NCI-H82 (cell line): ENCODE measurements around the gene OS9.
A peak's percentile ranks its signal among the peaks of the same experiment; 100 is the strongest.

Experiments
- DNase-seq: peaks from one replicate; lab custom pipeline; 2025; lab: John Stamatoyannopoulos, UW

OS9 gene

DNA sequence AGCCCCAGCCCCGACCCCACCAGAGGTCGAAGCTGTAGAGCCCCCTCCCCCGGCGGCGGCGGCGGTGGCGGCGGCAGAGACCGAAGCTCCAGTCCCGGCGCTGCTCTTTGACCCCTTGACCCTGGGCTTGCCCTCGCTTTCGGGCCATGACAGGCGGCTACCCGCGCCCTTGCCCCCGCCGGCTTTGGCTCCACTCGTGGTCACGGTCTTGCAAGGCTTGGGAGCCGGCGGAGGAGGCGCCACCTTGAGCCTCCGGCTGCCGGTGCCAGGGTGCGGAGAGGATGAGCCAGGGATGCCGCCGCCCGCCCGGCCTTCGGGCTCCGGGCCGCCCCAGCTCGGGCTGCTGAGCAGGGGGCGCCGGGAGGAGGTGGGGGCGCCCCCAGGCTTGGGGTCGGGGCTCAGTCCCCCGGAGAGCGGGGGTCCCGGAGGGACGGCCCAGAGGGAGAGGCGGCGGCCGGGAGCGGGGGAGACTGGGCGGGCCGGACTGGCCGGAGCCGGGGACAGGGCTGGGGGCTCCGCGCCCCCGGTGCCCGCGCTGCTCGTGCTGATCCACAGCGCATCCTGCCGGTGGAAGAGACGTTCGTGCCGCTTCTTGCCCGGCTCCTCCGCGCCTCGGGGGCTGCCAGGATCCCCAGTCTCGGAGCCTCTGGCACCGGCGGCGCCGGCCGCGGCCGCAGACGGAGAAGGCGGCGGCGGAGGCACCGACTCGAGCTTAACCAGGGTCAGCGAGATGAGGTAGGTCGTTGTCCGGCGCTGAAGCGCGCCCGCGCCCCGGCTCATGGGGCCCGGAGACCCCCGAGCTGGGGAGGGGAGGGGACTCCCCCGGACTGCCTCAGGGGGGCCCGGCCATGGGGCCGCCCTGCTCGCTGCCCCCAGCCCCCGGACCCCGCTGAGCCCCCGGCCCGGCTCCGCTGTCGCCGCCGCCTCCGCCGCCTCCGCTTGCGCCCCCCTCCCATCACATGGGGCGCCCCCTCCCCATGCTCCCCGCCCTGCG lies 43.8 kb downstream of the OS9 start:
- peak; percentile 50 for DNase-seq

DNA sequence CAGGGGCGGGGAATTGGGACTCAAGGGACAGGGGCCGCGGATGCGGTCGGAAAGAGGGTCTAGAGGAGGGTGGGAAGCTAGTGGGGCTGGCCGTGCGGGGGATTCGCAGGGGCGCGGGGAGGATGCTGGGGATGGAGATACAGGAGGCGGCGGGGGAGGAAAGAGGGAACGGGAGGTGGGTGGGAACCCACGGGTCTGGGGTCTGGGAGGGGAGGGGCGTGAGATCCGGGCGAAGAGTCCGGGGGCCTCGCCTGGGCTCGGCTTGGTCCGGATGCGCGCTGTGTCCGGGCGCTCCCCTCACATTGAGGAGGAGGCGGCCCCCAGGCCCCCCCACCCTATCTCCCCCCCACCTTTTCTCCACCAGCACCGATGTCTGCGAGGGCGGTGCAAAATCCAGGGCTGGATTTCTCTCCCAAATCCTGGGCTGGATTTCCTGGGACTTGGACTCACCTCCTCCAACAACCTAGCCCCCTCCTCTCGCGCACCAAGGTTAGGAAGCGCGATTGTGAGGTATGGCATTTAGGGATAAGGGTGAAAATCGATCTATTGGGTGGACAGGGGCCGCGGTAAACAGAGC lies 44.8 kb downstream of the OS9 start, which contains the start of gene AGAP2:
AGAP2 (minus strand) TSS at position 82 of the 577 bp plus-strand sequence. CDS start 496 bp downstream, outside the sequence.
- DNase-seq, result peak; percentile 77

DNA sequence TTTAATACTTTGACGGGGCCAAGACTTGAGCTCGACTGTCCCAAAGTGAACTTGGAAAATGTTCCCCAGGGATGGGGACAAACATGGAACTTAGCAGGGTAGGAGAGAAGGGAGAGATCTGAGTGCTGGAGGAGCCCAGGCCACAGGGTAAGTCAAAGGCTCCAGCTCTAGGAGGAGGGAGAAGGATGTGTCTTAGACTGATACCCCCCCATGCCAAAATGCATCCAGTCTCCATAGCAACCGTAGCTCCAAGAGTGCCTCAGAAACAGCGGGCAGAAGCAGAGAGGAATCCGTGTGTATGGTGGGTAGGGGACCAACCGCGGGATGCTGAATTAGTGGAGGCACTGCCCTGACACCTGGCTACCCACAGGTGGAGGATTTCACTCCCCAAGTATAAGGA lies 45.5 kb downstream of the OS9 start:
- no peak for DNase-seq

DNA sequence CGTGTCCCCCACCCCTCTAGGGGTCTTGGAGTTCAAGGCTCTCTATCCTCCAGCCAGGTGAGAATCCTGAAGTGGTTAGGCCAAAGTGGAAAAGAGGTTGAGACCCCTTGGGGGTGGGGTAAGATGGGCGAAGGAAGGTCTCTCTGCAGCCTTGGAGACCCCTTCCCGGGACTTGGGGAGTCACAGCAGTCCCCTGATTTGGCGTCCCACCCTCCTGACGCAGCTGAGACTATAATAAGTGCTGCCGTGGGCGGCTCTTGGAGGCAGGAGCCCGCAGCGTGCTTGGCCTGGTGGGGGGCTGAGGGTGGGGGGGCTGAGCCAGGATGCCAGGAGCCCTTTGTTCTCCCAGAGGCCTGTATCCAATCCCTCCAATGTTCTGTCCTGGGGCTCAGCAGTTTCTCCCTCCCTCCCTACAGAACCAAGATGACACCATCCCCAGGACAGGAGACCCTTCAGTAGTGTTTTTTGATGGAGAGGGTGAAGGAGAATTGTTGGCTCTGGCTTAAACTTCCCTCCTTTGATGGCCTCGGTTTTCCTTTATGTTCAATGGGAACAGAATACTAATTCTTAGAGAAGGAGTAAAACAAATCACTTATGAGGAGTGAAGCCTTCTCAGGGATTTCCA lies 46.1 kb downstream of the OS9 start:
- no peak for DNase-seq

DNA sequence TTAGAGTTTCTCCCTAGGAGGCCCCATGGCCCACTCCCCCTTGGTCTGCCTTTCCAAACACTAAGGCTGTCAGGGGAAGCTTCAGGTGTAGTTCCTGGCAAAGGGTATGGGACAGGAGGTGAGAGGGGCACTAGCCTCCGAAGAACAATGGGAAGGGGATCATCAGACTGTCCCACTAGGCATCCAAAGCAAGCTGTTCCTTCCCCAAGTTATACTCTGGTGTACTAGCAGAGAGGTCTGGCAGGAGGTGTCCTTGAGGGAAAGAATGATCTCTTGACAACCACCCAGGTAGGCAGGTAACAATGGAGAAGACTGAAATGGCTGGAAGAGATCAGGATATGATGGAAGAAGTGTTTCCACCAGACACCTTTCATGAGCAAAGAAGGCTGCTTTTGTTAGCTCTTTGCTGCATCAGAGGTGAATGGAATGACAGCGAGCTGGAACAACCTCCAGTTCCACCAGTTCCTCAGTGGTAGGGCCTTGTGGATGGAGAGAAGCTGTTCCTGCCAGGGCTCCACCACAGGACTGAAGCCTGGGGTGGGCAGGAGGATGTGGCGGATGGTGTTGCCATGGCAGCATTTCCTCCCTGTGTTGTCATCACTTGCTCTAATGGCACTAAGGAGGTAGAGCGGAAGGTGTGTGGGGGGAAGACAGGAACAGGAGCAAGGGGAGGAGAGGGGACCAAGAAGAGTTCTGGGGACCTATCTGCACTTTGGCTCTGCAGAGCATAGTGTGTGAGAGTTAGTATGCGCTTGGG lies 46.9 kb downstream of the OS9 start:
- no peak for DNase-seq

DNA sequence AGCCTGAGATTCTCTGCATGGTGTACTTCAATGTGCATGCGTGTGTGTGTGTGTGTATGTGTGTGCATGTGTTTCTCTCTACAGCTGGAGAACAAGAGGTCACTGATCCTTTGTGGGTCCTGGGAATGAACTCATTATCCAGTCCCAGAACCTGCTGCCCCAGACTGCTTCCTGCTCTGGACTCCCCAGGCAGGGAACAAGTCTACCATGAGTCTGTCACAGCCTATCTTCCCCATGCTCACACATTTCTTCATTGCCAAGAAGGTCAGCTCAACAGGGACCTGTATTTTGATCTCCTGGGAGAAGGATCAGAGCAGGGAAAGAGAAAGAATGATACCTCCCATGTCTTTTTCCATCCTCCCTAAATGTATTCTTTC lies 47.5 kb downstream of the OS9 start:
- DNase-seq, result no peak

DNA sequence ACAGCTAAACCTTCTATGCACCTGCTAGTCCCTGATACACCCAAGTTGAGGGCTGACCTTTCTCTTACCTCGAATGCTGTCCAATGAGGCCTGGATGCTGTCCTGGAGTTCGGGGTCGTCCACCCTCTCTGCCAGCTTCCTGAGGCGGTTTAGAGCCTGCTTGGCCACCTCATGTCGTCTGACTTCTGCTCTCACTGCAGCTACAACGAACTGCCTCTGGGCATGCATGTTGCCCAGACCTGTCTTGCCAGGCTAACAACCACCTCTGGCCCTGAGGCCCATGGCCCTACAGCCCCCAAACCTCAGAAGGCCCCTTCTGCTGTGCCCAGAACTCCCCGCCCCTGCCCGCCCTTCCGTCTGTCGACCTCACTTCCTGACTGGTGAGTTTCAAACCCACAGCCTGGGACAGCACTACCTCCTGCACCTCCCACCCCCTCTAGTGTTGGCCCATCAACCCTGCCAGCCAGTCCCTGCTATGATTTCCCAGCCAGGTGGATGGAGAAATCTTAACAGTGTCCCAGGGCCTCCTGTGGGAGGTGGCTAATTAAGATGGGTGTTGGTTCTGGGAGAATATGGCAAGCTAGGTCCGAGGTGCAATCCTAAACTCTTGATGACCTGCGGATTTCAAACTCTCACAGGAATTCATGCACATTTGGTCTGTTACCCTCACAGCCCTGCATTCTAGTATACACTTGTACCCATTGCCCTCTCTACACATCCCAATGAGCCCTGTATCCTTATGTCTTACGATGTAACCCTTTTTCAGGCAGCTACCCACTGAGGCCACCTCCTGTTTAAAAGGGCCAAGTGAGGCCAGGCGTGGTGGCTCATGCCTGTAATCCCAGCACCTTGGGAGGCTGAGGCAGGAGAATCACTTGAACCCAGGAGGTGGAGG lies 48.2 kb downstream of the OS9 start:
- no peak for DNase-seq

DNA sequence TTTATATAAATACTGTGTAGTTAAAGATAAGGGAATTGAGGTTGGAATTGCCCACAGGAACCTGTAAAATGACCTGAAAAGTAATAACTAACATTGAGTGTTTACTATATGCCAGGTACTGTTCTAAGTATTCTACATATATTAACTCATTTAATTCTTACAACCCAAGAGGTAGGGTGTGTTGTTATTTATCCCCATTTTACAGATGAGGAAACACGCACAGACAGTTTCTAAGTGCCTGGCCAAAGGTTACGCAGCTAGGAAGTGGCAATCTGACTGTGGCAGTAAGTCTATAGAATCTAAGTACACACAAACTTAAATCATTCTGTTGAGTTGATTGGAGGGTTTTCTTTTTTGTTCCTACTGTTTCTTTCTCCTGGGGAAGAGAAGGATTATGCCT lies 49.8 kb downstream of the OS9 start:
- DNase-seq, result no peak

DNA sequence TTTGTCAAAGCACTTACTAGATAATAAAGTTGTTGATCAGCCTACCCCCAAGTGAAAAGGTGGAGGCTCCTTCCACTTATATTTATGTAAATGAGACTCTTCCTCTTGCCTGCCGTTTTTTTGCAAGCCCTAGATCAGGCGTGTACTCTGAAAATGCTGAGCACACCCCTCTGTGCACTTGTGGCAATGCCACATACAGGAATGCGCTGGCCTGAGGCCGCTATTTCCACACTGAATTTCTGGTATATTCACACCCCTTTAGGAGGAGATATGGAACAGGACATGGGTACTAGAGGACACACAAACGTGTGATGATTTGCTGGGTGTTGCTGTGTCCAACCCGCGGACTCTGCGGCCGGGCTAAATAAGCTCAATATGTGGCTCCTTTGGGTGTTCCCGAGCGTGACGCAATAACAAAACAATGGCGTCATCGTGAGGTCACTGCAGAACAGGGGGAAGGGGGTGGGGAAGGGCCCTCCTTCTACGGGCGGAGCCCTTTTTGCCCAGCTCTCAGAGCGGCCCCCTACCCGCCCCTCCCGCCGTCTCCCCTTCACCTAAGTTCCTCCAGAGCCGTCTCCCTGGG lies 50.4 kb downstream of the OS9 start:
- no peak for DNase-seq

DNA sequence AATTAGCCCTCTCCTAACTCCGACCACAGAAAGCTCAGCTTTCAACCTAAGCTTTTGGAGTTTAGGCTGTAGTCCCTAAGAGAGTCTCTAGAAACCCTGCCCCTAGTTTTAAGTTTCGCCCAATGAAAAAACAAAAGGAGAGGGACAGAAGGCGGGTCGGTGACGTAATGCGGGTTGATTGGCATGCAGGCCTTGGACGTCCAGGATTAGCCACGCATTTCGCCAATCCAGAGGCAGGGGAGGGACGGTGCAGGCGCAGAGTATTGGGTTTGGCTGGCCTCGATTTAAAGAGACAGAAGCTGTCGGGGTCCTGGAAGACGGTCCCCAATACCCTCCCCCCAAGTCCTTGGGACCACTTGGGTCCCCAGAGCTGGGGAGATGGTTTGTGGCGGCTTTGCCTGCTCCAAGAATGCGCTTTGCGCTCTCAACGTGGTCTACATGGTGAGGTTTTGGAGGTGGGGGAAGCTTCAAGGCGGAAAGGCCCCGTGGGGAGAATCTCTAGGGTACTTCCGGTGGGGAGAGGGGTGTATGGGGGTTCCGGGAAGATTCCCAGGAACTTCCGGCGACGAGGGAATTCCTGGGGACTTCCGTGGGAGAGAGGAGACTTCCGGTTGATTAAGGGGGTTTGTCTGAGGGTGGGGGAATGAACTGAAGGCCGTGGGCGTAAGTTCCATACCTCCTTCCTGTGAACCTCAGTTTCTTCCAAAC lies 51.0 kb downstream of the OS9 start, which contains the start of gene TSPAN31:
TSPAN31 (plus strand) TSS at position 263 of the 708 bp plus-strand sequence; CDS start at position 379, 116 bp downstream.
- peak; percentile 100 for DNase-seq

DNA sequence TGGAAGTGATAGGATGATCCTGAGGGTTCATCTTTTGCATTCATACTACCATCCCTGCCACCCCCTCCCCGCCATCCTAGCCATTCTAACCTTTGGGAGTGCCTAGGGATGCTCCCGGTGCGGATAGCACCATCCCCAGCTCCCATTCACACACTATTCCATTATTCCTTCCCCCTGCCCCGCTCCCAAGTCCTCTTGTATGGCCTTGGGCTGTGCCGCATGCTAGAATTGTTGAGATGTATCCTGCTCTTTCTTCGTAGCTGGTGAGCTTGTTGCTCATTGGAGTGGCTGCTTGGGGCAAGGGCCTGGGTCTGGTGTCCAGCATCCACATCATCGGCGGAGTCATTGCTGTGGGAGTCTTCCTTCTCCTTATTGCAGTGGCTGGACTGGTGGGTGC lies 51.6 kb downstream of the OS9 start:
- DNase-seq, result no peak

DNA sequence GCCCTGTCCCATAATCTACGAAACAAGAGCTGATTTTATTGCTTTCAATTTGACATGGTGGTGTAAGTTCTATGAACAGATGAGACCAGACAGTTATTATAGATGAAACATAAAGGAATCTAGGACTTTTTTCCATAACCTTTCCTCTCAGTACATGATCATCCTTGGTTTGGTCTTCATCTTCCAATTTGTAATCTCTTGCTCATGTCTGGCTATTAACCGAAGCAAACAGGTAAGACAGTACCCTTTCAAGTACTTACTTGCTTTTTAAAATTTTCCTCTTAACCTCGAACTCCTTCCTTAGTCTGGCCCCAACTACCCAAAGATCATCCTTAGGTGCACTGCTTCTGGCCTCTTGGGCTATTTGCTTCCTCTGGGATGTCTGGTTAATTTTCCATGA lies 52.1 kb downstream of the OS9 start:
- no peak for DNase-seq

DNA sequence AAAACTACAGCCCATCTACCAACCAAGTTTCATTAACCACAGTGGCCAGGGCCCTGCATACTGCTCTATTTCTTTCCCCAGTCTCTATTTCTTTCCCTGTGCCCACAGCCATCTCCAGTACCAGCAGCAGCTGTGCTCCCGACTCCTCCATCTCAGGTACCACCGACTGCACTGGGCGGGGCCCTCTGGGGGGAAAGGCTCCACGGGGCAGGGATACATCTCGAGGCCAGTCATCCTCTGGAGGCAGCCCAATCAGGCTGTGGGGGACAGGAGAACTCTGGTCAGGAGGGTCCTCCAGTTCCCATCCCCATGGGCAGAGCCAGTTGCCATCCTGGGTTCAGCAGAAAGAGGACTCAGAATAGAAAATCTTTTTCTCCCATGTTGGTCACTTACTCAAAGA lies 55.1 kb downstream of the OS9 start:
- DNase-seq, result no peak

DNA sequence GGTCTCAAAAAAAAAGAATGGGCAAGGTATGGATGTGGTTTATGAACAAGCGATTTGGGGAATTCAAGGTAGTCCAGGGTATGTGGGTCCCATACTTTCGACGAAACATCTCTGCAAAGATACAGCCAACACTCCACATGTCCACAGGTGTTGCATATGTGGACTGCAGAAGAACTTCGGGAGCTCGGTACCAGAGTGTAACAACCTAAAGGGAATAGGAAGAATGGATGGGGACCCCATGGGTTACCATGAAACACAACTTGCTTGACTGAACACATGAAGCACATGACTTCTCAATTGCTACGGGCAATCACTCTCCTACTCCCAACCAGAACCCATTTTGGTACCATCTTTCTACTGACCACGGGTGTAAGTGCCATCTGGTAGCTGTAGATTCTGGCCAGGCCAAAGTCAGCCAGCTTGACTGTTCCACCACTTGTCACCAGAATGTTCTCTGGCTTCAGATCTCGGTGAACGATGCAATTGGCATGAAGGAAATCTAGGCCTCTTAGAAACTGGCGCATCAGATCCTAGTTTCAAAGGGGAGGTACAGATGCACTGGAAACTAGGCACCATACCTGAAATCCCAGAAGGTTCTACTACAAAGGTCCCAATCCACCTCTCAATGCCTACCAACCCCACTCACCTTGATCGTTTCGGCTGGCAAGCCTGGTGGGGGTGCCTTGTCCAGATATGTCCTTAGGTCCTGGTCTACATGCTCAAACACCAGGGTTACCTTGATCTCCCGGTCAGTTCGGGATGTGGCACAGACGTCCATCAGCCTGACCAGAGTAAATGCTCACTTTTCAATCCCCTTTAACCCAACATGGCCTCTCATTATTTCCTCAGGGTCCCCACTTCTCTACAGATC lies 56.9 kb downstream of the OS9 start:
- no peak for DNase-seq

DNA sequence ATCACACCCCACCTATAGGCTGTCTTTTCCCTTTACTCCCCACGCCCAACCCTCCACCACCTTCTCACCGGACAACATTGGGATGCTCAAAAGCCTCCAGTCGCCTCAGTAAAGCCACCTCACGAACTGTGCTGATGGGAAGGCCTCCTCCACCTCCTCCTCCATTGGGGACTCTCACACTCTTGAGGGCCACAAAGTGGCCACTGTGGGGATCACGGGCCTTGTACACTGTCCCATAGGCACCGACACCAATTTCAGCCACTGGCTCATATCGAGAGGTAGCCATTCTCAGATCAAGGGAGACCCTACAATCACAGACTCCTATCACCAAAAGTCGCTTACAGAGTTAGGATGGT lies 57.5 kb downstream of the OS9 start:
- no peak for DNase-seq

DNA sequence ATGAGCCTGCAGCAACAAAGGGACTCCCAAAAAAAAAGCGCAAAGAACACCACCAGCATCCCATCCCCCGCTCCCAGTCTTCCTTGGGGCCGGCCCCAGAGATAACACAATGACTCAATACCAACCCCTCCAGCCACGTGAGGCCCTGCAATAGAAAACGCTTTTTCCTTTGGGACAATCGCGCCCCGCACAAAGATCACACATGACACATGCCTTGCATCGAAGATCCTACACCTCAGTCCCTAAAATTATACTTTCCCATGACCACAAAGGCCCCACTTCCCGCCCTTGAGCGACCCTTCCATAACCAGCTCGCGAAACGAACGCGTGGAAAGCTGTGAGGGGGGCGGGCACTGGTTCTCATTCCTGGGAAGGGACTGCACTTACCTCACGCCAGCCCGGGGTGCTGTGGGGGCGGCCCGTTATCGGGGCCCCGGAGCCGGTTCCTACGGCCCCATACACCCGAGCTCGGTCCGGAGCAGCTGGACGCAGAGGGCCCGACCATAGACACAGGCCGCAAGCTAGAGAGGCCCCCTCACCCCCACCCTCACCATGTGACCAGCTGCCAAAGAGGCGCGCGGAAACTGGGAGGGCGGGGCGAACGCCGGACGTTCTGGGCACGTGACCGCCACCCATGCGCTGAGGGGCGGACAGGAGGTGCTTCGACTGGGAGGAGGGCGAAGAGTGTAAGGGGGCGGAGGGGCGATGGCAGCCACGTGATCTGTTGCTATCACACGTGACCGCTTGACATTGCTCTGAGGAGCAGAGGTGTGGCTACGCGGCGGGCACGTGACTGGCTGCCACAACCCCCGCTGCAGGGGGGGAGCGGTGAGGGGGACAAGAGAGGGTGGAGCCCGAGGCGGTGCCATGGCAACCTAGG lies 58.1 kb downstream of the OS9 start, which contains the start of gene CDK4:
CDK4 (minus strand) TSS at position 523 of the 880 bp plus-strand sequence. CDS start 593 bp downstream, outside the sequence.
- DNase-seq, result peak; percentile 100

DNA sequence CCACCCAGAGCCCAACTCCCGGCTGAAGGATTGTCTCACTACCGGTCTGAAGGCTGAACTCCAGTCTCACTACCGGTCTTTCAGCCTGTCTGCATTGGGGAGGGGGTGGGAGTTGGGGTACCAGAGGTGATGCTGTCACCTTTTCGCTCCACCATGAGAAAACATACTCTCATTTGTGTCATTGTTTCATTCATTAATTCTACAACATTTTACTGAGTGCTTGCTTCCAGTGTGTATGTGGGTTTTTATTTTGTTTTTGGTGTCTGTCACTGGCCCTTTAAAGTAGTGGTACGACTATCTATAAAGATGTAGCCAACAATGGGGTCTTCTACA lies 58.7 kb downstream of the OS9 start:
- DNase-seq, result no peak

DNA sequence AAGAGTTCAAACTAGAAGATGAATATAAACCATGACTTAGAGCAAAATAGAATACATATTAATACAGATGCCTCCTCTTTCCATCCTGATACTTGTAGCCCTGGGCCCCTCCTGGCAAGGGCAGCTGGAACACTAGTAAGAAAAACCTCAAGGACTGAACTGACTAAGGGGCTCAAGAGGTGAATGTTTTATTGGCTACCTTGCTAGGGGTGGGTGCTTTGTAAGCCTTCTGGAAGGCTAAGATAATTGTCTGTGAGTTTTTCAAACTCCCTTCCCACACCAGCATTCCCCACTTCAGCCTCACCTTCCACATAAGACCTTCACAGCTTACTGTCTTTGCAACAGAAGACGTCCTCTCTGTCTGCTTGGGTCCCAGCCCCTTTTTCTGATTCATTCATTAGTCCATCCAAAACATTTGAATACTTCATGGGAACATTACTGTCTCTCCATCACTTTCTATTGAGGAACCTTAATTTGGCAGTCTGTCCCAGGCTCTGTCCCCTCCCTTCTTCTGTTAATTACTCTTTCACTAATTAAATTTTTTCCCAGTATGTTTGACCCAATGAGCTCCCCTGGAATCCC lies 59.9 kb downstream of the OS9 start:
- DNase-seq, result peak; percentile 48
